IMR-90 (cell line): ENCODE measurements around the gene CXCL9. TPM values are rescaled to one million over a fixed set of nuclear protein-coding genes. Genes with fewer than 3 reads are reported as not detected.

Experiments
- ATAC-seq: fragments of 200-7000 bp; cut with Tn5 transposase; 2 replicates; pipeline ENCODE4 v1.9.1; 2020; ENCODE audit warnings: low read depth, mild to moderate bottlenecking, moderate library complexity
- BruUV-seq: library from RNA; stranded (reverse); fragments of 400-500 nt; replicated peaks from 2 replicates; lab custom pipeline; 2021; lab: Mats Ljungman, UMichigan
- CTCF ChIA-PET: fragments of 300-600 bp; formaldehyde crosslinking; extraction: SDS; loops from one replicate; lab custom pipeline; 2021; ENCODE audit warnings: antibody characterized with exemption; lab: Yijun Ruan, JAX
- POLR2A ChIA-PET: fragments of 300-600 bp; sonication (Branson Sonifier 250); formaldehyde crosslinking; loops from one replicate; lab custom pipeline; 2022; ENCODE audit warnings: antibody characterized with exemption; ENCODE audit not compliant: unreplicated experiment; lab: Charles Lee
- DNase-seq: peaks from one replicate; pipeline ENCODE4 v3.0.0; 2013
- H2AFZ ChIP-seq: replicated peaks from 2 replicates; pipeline ENCODE3; 2013; ENCODE audit warnings: low read length, mild to moderate bottlenecking; ENCODE audit not compliant: poor library complexity
- H2AK5ac ChIP-seq: 2 replicates; pipeline ENCODE4 v1.6.1; 2013; ENCODE audit warnings: low read depth, low read length, inconsistent platforms
- H2AK9ac ChIP-seq: replicated peaks from 2 replicates; pipeline ENCODE3; 2013; ENCODE audit warnings: mild to moderate bottlenecking, low read depth, low read length, moderate library complexity; ENCODE audit not compliant: poor library complexity
- H2BK120ac ChIP-seq: 2 replicates; pipeline ENCODE4 v1.6.1; 2013; ENCODE audit warnings: low read depth, low read length, inconsistent platforms
- H2BK15ac ChIP-seq: 3 replicates; pipeline ENCODE4 v1.6.1; 2013; ENCODE audit warnings: low read depth, low read length, inconsistent platforms
- H2BK20ac ChIP-seq: 2 replicates; pipeline ENCODE4 v1.6.1; 2013; ENCODE audit warnings: low read depth, mild to moderate bottlenecking, inconsistent platforms, low read length, moderate library complexity
- H2BK5ac ChIP-seq: 2 replicates; pipeline ENCODE4 v1.6.1; 2013; ENCODE audit warnings: mild to moderate bottlenecking, low read depth, low read length, inconsistent platforms; ENCODE audit not compliant: poor library complexity, severe bottlenecking
- H3K14ac ChIP-seq: replicated peaks from 2 replicates; pipeline ENCODE4 v1.6.1; 2013; ENCODE audit warnings: low read depth, low read length, inconsistent platforms
- H3K18ac ChIP-seq: 2 replicates; pipeline ENCODE4 v1.6.1; 2013; ENCODE audit warnings: low read depth, low read length, control low read depth
- H3K23ac ChIP-seq: 2 replicates; pipeline ENCODE4 v1.6.1; 2013; ENCODE audit warnings: low read depth, low read length, inconsistent platforms
- H3K27ac ChIP-seq: 2 replicates; pipeline ENCODE4 v1.5.1; 2013; ENCODE audit warnings: mild to moderate bottlenecking, control low read depth, low read length; ENCODE audit not compliant: insufficient read depth
- H3K27me3 ChIP-seq: 2 replicates; pipeline ENCODE4 v1.6.1; 2013; ENCODE audit warnings: low read length; ENCODE audit not compliant: control insufficient read depth, insufficient read depth
- H3K36me3 ChIP-seq: 2 replicates; pipeline ENCODE4 v1.6.1; 2013; ENCODE audit warnings: low read length, mixed read lengths; ENCODE audit not compliant: control insufficient read depth, insufficient read depth
- H3K4ac ChIP-seq: 2 replicates; pipeline ENCODE4 v1.6.1; 2013; ENCODE audit warnings: low read depth, low read length, inconsistent platforms
- H3K4me1 ChIP-seq: 2 replicates; pipeline ENCODE4 v1.6.1; 2013; ENCODE audit warnings: low read length, mixed read lengths; ENCODE audit not compliant: control insufficient read depth, insufficient read depth
- H3K4me2 ChIP-seq: 2 replicates; pipeline ENCODE4 v1.6.1; 2013; ENCODE audit warnings: low read depth, mild to moderate bottlenecking, control low read depth, low read length, moderate library complexity
- H3K4me3 ChIP-seq: 2 replicates; pipeline ENCODE4 v1.5.1; 2013; ENCODE audit warnings: low read depth, mild to moderate bottlenecking, control low read depth, low read length, moderate library complexity; ENCODE audit not compliant: insufficient read depth
- H3K56ac ChIP-seq: 2 replicates; pipeline ENCODE4 v1.6.1; 2013; ENCODE audit warnings: low read length, inconsistent platforms; ENCODE audit not compliant: insufficient read depth; ENCODE audit errors: extremely low read depth
- H3K79me1 ChIP-seq, 2 experiments: 2 replicates each; pipeline ENCODE4 v1.6.1; 2013; ENCODE audit warnings: low read length in 2 of 2, inconsistent platforms in 1 of 2, low read depth in 1 of 2
- H3K9ac ChIP-seq: 2 replicates; pipeline ENCODE4 v1.6.1; 2013; ENCODE audit warnings: low read depth, low read length, control low read depth
- H3K9me1 ChIP-seq: 2 replicates; pipeline ENCODE4 v1.6.1; 2013; ENCODE audit warnings: low read length, inconsistent platforms; ENCODE audit not compliant: insufficient read depth
- H3K9me3 ChIP-seq: 2 replicates; pipeline ENCODE4 v1.6.1; 2013; ENCODE audit warnings: low read length; ENCODE audit not compliant: control insufficient read depth, insufficient read depth
- H4K20me1 ChIP-seq: 2 replicates; pipeline ENCODE4 v1.6.1; 2013; ENCODE audit warnings: low read length, inconsistent platforms; ENCODE audit not compliant: insufficient read depth
- H4K5ac ChIP-seq: 2 replicates; pipeline ENCODE4 v1.6.1; 2013; ENCODE audit warnings: mild to moderate bottlenecking, low read depth, low read length, control low read depth
- H4K8ac ChIP-seq, 2 experiments: 2 replicates each; pipeline ENCODE4 v1.6.1; 2013; ENCODE audit warnings: low read depth in 2 of 2, low read length in 2 of 2, control low read depth in 1 of 2, inconsistent platforms in 1 of 2
- H4K91ac ChIP-seq: 2 replicates; pipeline ENCODE4 v1.6.1; 2013; ENCODE audit warnings: low read depth, low read length, inconsistent platforms; ENCODE audit not compliant: insufficient read depth
- BHLHE40 ChIP-seq: fragments of 150-350 bp; IDR thresholded peaks from 2 replicates; pipeline ENCODE4 v1.6.1; 2016; ENCODE audit warnings: mild to moderate bottlenecking, low read depth, low read length
- CEBPB ChIP-seq: IDR thresholded peaks from 2 replicates; pipeline ENCODE4 v1.6.1; 2012; ENCODE audit warnings: low read depth, low read length, improper control_type of control experiment
- FOS ChIP-seq: fragments of 150-350 bp; IDR thresholded peaks from 2 replicates; pipeline ENCODE4 v1.6.1; 2016; ENCODE audit warnings: low read depth, low read length
- MAFK ChIP-seq: IDR thresholded peaks from 2 replicates; pipeline ENCODE4 v1.6.1; 2012; ENCODE audit warnings: low read depth, low read length, improper control_type of control experiment
- NFE2L2 ChIP-seq: fragments of 150-350 bp; IDR thresholded peaks from 2 replicates; pipeline ENCODE4 v1.6.1; 2016; ENCODE audit warnings: low read depth, mild to moderate bottlenecking, low read length
- POLR2A ChIP-seq: IDR thresholded peaks from 2 replicates; pipeline ENCODE4 v1.6.1; 2012; ENCODE audit warnings: mild to moderate bottlenecking, low read depth, low read length
- RCOR1 ChIP-seq: IDR thresholded peaks from 2 replicates; pipeline ENCODE4 v1.6.1; 2012; ENCODE audit warnings: mild to moderate bottlenecking, low read length, improper control_type of control experiment; ENCODE audit not compliant: insufficient replicate concordance
- RFX5 ChIP-seq: IDR thresholded peaks from 2 replicates; pipeline ENCODE4 v1.8.0; 2012; ENCODE audit warnings: low read depth, mild to moderate bottlenecking, low read length, moderate library complexity
- USF2 ChIP-seq: fragments of 150-350 bp; IDR thresholded peaks from 2 replicates; pipeline ENCODE4 v1.6.1; 2017; ENCODE audit warnings: mild to moderate bottlenecking, antibody characterized with exemption, low read length, low read depth
- WGBS, 2 experiments: methylation state at CpG; one replicate each; pipeline versions ENCODE4 v1.1.5 to v1.1.7; 2013; ENCODE audit warnings: missing lambda C conversion rate in 2 of 2; ENCODE audit not compliant: insufficient read length in 1 of 2; ENCODE audit errors: extremely low coverage in 2 of 2; 5-methylcytosine and 5-hydroxymethylcytosine counted together
- dilution Hi-C: fragments of 300-500 bp; cut with HindIII; formaldehyde crosslinking; loops from one replicate; pipeline ENCODE4 v1.14.3; 2018; ENCODE audit warnings: low sequenced_read_pairs; ENCODE audit not compliant: unreplicated experiment
- in situ Hi-C: fragments of 300-500 bp; cut with MboI; formaldehyde crosslinking; loops from 3 replicates; pipeline ENCODE4 v1.14.3; 2019; ENCODE audit warnings: low sequenced_read_pairs, inconsistent platforms, mixed read lengths
- intact Hi-C: fragments of 100-400 bp; cut with micrococcal nuclease; formaldehyde crosslinking; loops from 2 replicates; pipeline ENCODE4 v1.10.0; 2022
- polyA plus RNA-seq, 3 experiments: library from polyadenylated mRNA; depleted of rRNA; stranded (reverse); fragments of >200 nt; gene quantifications; 2 replicates each; pipeline ENCODE4 v1.2.3, GENCODE V29; 2012; ENCODE audit warnings: low replicate concordance in 1 of 3
- total RNA-seq: library from RNA; depleted of rRNA; stranded (reverse); fragments of >200 nt; gene quantifications from 2 replicates; pipeline ENCODE4 v1.2.3, GENCODE V29; 2012

The CXCL9 gene
- total and polyA plus RNA-seq, 2 of the 4 experiments (the other 2 are of a cell fraction) = not detected

- dilution Hi-C loops = no loop called here
- TF ChIP-seq RFX5 = no peak
- no peak for TF ChIP-seq POLR2A
- no peak for TF ChIP-seq BHLHE40
- TF ChIP-seq NFE2L2 = peak; percentile 82
- no peak for TF ChIP-seq USF2
- peak; percentile 55 for TF ChIP-seq RCOR1
- 0 out of 2 replicates have a peak, but pooled peaks have one; percentile 31 for TF ChIP-seq MAFK
- peak; percentile 44; the same call in 1 of the 2 replicates for TF ChIP-seq FOS
- peak; percentile 5; the same call in 1 of the 2 replicates for TF ChIP-seq CEBPB
- H3K9me1 ChIP-seq = peaks cover 16% of the 10 kb centered on the region
- DNase-seq (peak; percentile 96), ATAC-seq (peak; percentile 94)
- H4K5ac ChIP-seq = no peak overlapping the region
- peak overlapping the region; percentile 35; the same call in 1 of the 2 replicates for H3K14ac ChIP-seq
- no peak overlapping the region for H3K56ac ChIP-seq
- H3K27me3 ChIP-seq = no peaks in the 10 kb centered on the region
- H3K9me3 ChIP-seq = no peaks in the 10 kb centered on the region
- no peak overlapping the region for H3K4me2 ChIP-seq
- no peak overlapping the region for H3K27ac ChIP-seq
- H2BK15ac ChIP-seq = no peak overlapping the region
- H3K4ac ChIP-seq = no peak overlapping the region
- CTCF ChIA-PET = no interaction called here
- peaks cover 7% of the 10 kb centered on the region for H3K36me3 ChIP-seq
- intact Hi-C loops = no loop called here
- H3K4me3 ChIP-seq = no peak overlapping the region
- no peak overlapping the region for H4K8ac ChIP-seq
- no TSS peak for BruUV-seq
- H3K18ac ChIP-seq = no peak overlapping the region
- H2AFZ ChIP-seq = no peak overlapping the region
- no peak overlapping the region for H4K91ac ChIP-seq
- H2AK5ac ChIP-seq = no peak overlapping the region; the same call in 1 of the 2 replicates
- H4K20me1 ChIP-seq = peaks cover 36% of the 10 kb centered on the region
- POLR2A ChIA-PET = no interaction called here
- H2BK5ac ChIP-seq = peak overlapping the region; percentile 50
- H3K79me1 ChIP-seq = peaks cover 27 to 62% of the 10 kb centered on the region in 2 experiments
- no peak overlapping the region for H3K9ac ChIP-seq
- no peak overlapping the region for H2AK9ac ChIP-seq
- no peak overlapping the region for H3K23ac ChIP-seq
- peaks cover 3% of the 10 kb centered on the region for H3K4me1 ChIP-seq
- no peak overlapping the region for H2BK20ac ChIP-seq
- 50% methylated on average over 2 of the region's 3 CpGs; no CpG with 5 or more reads in 1 of the 2 experiments for WGBS, 2 experiments
- in situ Hi-C loops = no loop called here
- no peak overlapping the region for H2BK120ac ChIP-seq
These were observed 22.2 kb downstream of the CXCL9 start for GRCh38 chr4:75985116-75985515.
